Spinal cord (tissue), 10 donors: ENCODE data around the gene MS4A3. TPM values are rescaled to one million over a fixed set of nuclear protein-coding genes. Genes with fewer than 3 reads are reported as not detected.

Experiments used
- DNase-seq, 6 donors: peaks; one replicate each; pipeline versions ENCODE4 v3.0.0 to v3.0.0-alpha.2; 2013 to 2015; ENCODE audit warnings: low spot score in 6 of 6, low read depth in 4 of 6
- H3K27ac ChIP-seq: one replicate; pipeline ENCODE4 v1.5.1; 2013; ENCODE audit warnings: low read depth, low read length, control low read depth
- H3K27me3 ChIP-seq: one replicate; pipeline ENCODE4 v1.6.1; 2013; ENCODE audit warnings: low read length; ENCODE audit not compliant: control insufficient read depth, insufficient read depth
- H3K36me3 ChIP-seq: one replicate; pipeline ENCODE4 v1.6.1; 2013; ENCODE audit warnings: low read length; ENCODE audit not compliant: control insufficient read depth, insufficient read depth
- H3K4me1 ChIP-seq: one replicate; pipeline ENCODE4 v1.6.1; 2013; ENCODE audit warnings: low read length; ENCODE audit not compliant: control insufficient read depth, insufficient read depth
- H3K4me3 ChIP-seq: one replicate; pipeline ENCODE4 v1.5.1; 2013; ENCODE audit warnings: low read depth, low read length, control low read depth
- H3K9me3 ChIP-seq: one replicate; pipeline ENCODE4 v1.6.1; 2013; ENCODE audit warnings: low read length; ENCODE audit not compliant: control insufficient read depth, insufficient read depth
- WGBS: methylation state at CpG from one replicate; pipeline ENCODE4 v1.1.5; 2013; ENCODE audit warnings: missing lambda C conversion rate; ENCODE audit not compliant: insufficient coverage; 5-methylcytosine and 5-hydroxymethylcytosine counted together
- polyA plus RNA-seq, 2 donors: library from polyadenylated mRNA; unstranded; fragments of 120-200 nt; gene quantifications; one replicate each; pipeline ENCODE4 v1.2.1, GENCODE V29; 2013; ENCODE audit not compliant: insufficient read length in 2 of 2
- total RNA-seq, 2 donors: library from RNA; depleted of rRNA in 1 of 2; stranded (reverse); fragments of 120-200 nt in 1 of 2; fragments of >200 nt in 1 of 2; gene quantifications; one replicate each; pipeline versions ENCODE4 v1.2.3 to v1.2.4, GENCODE V29; 2013 to 2014
- donor health status: healthy.

MS4A3 gene
- total and polyA plus RNA-seq, 4 donors = 0.72 to 29.5 (median 0.93) TPM; not detected in 1

DNA sequence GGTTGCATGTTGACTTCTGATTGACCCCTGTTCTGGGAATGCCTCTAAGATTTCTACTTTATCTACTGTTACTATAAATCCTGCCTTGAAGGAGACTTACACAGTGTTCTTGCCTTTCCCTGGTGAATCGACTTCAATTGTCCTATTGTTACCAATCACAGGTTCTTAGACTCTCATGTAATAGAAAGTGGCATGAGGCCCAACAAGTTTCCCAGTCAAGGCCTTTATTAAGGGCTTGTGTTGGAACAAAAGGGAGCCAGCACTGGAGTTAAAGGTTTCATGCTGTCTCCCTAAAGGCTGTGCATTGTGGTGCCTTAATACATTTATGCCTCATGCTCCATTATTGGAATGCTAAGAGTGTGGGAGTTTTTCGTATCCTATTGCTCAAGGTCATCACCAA is 55.3 kb downstream of the MS4A3 start:
- Histone ChIP-seq H3K4me3 (no peak overlapping the region), H3K36me3 (no peaks in the 10 kb centered on the region), H3K27ac (no peak overlapping the region), H3K4me1 (no peaks in the 10 kb centered on the region), H3K27me3 (no peaks in the 10 kb centered on the region), H3K9me3 (no peaks in the 10 kb centered on the region)
- DNase-seq = no peak
- WGBS = 50% methylated on average over 1 of the region's 2 CpGs

DNA sequence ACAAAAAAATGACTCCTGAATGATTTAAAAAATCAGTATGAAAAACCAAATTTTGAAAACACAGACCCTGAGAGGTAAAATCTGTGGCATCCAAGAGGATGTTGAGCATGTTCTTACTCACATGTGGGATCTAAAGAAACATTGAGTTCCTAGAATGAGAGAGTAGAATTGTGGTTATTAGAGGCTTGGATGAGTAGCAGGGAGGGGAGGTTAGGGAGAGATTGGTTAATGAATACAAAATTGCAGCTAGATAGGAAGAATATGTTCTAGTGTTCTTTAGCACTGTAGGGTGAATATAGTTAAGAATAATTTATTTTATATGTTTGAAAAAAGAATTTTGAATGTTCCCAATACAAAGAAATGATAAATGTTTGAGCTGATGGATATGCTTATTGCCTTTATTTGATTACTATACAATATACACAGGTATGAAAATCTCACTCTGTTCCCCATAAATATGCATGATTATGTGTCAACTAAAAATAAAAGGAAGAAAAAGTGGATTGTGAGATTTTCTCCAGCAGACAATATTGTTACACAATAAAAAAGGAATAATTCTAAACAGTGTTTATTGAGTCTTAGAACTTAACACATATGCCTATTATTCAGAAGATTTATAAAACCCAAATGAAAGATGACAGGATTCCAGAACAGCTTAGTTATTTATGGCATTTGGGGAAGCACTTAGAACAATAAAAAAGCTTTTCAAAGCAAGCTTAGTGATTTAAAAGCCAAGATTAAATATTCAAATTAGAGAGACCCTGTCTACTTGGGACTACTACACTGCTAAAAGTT is 60.7 kb downstream of the MS4A3 start:
- H3K4me3 ChIP-seq = no peak overlapping the region
- H3K27ac ChIP-seq = no peak overlapping the region
- no peaks in the 10 kb centered on the region for H3K9me3 ChIP-seq
- H3K27me3 ChIP-seq = no peaks in the 10 kb centered on the region
- H3K4me1 ChIP-seq = no peaks in the 10 kb centered on the region
- H3K36me3 ChIP-seq = no peaks in the 10 kb centered on the region
- no peak for DNase-seq

DNA sequence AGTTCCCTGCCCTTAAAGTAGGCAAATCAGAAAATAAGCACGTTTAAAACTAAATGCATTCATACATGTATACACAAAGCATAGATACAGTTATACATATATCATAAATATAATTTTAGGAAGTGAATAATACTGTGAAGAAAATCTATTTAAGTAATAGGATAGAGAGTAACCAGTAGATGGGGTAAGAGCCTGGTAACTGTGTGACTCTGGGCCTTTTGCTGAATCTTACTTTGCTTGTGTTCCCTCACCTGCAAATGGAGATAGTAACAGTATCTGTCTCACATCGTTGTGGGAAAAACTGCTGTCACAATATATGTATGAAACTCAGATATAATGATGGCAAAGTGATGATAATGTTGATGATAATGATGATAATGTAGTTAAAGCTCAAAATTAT is 61.9 kb downstream of the MS4A3 start:
- Histone ChIP-seq H3K4me1 (no peaks in the 10 kb centered on the region), H3K36me3 (no peaks in the 10 kb centered on the region), H3K9me3 (no peaks in the 10 kb centered on the region), H3K27me3 (no peaks in the 10 kb centered on the region), H3K4me3 (no peak overlapping the region), H3K27ac (no peak overlapping the region)
- WGBS = no CpG with 5 or more reads among the region's 2 CpGs
- DNase-seq = no peak

DNA sequence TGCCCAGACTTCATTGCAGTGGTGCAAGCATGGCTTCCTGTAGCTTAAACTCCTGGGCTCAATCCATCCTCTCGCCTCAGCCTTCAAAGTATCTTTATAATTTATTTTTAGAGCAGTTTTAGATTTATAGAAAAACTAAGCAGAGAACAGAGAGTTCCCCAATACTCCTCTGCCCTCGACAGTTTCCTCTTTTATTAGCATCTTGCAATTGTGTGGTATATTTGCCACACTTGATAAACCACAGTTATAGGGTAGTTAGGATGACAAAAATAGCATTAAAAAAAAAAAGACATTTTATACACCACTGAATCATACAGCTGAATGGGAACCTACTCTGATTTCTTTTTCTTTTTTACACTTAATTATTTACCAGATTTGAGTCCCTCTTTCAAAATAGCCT is 63.2 kb downstream of the MS4A3 start:
- Histone ChIP-seq H3K27ac (no peak overlapping the region), H3K4me3 (no peak overlapping the region), H3K36me3 (no peaks in the 10 kb centered on the region), H3K27me3 (no peaks in the 10 kb centered on the region), H3K9me3 (no peaks in the 10 kb centered on the region), H3K4me1 (no peaks in the 10 kb centered on the region)
- no peak for DNase-seq
- no CpG with 5 or more reads among the region's 2 CpGs for WGBS

Other genes starting within 250 kb of the MS4A3 start
- gene MRPL16, start 245.9 kb upstream of the MS4A3 start, total RNA-seq = 10 to 100 TPM; 26.6 to 54.1 TPM
- gene MRPL16, start 245.9 kb upstream of the MS4A3 start, polyA plus RNA-seq = 10 to 100 TPM; 40.5 to 50.0 TPM
- gene CBLIF, start 211.2 kb upstream of the MS4A3 start, total RNA-seq = not detected
- gene CBLIF, start 211.2 kb upstream of the MS4A3 start, polyA plus RNA-seq = not detected
- 1 to 10 TPM in 1 of 2 donors, not detected in 1; 7.0 TPM for gene TCN1, start 190.2 kb upstream of the MS4A3 start, total RNA-seq
- not detected for gene TCN1, start 190.2 kb upstream of the MS4A3 start, polyA plus RNA-seq
- gene OOSP3, start 177.9 kb upstream of the MS4A3 start, total RNA-seq = not detected
- not detected for gene OOSP3, start 177.9 kb upstream of the MS4A3 start, polyA plus RNA-seq
- gene OOSP1, start 118.2 kb upstream of the MS4A3 start, total RNA-seq = not detected
- gene OOSP1, start 118.2 kb upstream of the MS4A3 start, polyA plus RNA-seq = not detected
- not detected for gene OOSP4A, start 92.6 kb upstream of the MS4A3 start, total RNA-seq
- gene OOSP4A, start 92.6 kb upstream of the MS4A3 start, polyA plus RNA-seq = not detected
- not detected for gene OOSP4B, start 39.5 kb upstream of the MS4A3 start, total RNA-seq
- not detected for gene OOSP4B, start 39.5 kb upstream of the MS4A3 start, polyA plus RNA-seq
- gene OOSP2, start 16.3 kb upstream of the MS4A3 start, total RNA-seq = not detected
- not detected for gene OOSP2, start 16.3 kb upstream of the MS4A3 start, polyA plus RNA-seq
- 1 to 10 TPM in 1 of 2 donors, under 1 TPM in 1; 0.39 to 1.2 TPM for gene MS4A2, start 32.0 kb downstream of the MS4A3 start, total RNA-seq
- under 1 TPM in 1 of 2 donors, not detected in 1; 0.20 TPM for gene MS4A2, start 32.0 kb downstream of the MS4A3 start, polyA plus RNA-seq
- gene MS4A6A, start 126.4 kb downstream of the MS4A3 start, total RNA-seq = 10 to 100 TPM; 29.8 to 36.4 TPM
- gene MS4A6A, start 126.4 kb downstream of the MS4A3 start, polyA plus RNA-seq = 1 to 10 TPM; 3.7 to 7.1 TPM
- 1 to 10 TPM in 1 of 2 donors, under 1 TPM in 1; 0.50 to 1.5 TPM for gene MS4A4E, start 186.5 kb downstream of the MS4A3 start, total RNA-seq
- gene MS4A4E, start 186.5 kb downstream of the MS4A3 start, polyA plus RNA-seq = 1 to 10 TPM; 1.0 to 1.9 TPM
- gene MS4A4A, start 224.0 kb downstream of the MS4A3 start, total RNA-seq = 10 to 100 TPM in 1 of 2 donors, 1 to 10 TPM in 1; 9.0 to 11.0 TPM
- 1 to 10 TPM; 2.3 to 4.1 TPM for gene MS4A4A, start 224.0 kb downstream of the MS4A3 start, polyA plus RNA-seq